Upper lobe of left lung (tissue), 4 donors: ENCODE data around the gene GOLGA6L10.

Experiments
- CTCF ChIP-seq, 6 experiments: fragments of 450-650 bp in 4 of 6; fragments of 200-600 bp in 2 of 6; sonication (generic) in 2 of 6; IDR thresholded peaks; one replicate each; pipeline ENCODE4 v1.5.1; 2016 to 2019; ENCODE audit warnings: antibody characterized with exemption in 6 of 6
- POLR2A ChIP-seq, 4 donors: fragments of 450-650 bp; IDR thresholded peaks; one replicate each; pipeline ENCODE4 v1.5.1; 2016 to 2017; ENCODE audit warnings: antibody characterized with exemption in 4 of 4, mild to moderate bottlenecking in 2 of 4

- TF ChIP-seq CTCF (IDR thresholded peaks at IDR 0.05) (no peak), POLR2A (IDR thresholded peaks at IDR 0.05) (no peak)
These were observed 44.4 kb upstream of the GOLGA6L10 start for GRCh38 chr15:82393671-82394070.
